BJ (cell line): ENCODE data around the gene DENND2A. TPM values are rescaled to one million over a fixed set of nuclear protein-coding genes. Genes with fewer than 3 reads are reported as not detected.

Source experiments
- CTCF ChIA-PET: fragments of 350-600 bp; formaldehyde crosslinking; extraction: SDS; loops from one replicate; lab custom pipeline; 2021; ENCODE audit warnings: antibody characterized with exemption, inconsistent platforms; lab: Yijun Ruan, JAX
- POLR2A ChIA-PET: fragments of 300-600 bp; sonication (Branson Sonifier 250); formaldehyde crosslinking; extraction: SDS; loops from one replicate; lab custom pipeline; 2021; ENCODE audit warnings: antibody characterized with exemption; lab: Charles Lee
- DNase-seq: peaks from one replicate; pipeline ENCODE4 v3.0.0-alpha.2; 2011; ENCODE audit warnings: low read depth
- H3K27me3 ChIP-seq: 2 replicates; pipeline ENCODE4 v1.6.0; 2011; ENCODE audit warnings: low read length; ENCODE audit not compliant: control insufficient read depth, insufficient read depth
- H3K36me3 ChIP-seq: 2 replicates; pipeline ENCODE4 v1.5.1; 2011; ENCODE audit warnings: low read length; ENCODE audit not compliant: control insufficient read depth, insufficient read depth
- H3K4me3 ChIP-seq: 2 replicates; pipeline ENCODE4 v1.5.1; 2011; ENCODE audit warnings: low read depth, mild to moderate bottlenecking, control low read depth, low read length
- CTCF ChIP-seq: IDR thresholded peaks from 2 replicates; pipeline ENCODE4 v1.5.1; 2011; ENCODE audit warnings: low read depth, mild to moderate bottlenecking, control low read depth, inconsistent platforms, low read length, moderate library complexity; ENCODE audit not compliant: insufficient read depth
- polyA plus RNA-seq: library from polyadenylated mRNA; depleted of rRNA; stranded (reverse); fragments of >200 nt; gene quantifications from 2 replicates; pipeline ENCODE4 v1.2.3, GENCODE V29; 2011

Gene DENND2A
- polyA plus RNA-seq, 1 experiment = 3.3 TPM

- H3K27me3 ChIP-seq = peaks cover 10% of the 10 kb centered on the region
- no peak for DNase-seq
- no peaks in the 10 kb centered on the region for H3K36me3 ChIP-seq
- CTCF ChIA-PET = no interaction called here
- POLR2A ChIA-PET = no interaction called here
- TF ChIP-seq CTCF = no peak
- H3K4me3 ChIP-seq = no peak overlapping the region
These were observed 155.6 kb downstream of the DENND2A start for GRCh38 chr7:140484951-140485499.

GRCh38 chr7:140484479-140484878 lies 156.1 kb downstream of the DENND2A start:
- ChIA-PET CTCF (no interaction called here), POLR2A (no interaction called here)
- Histone ChIP-seq H3K36me3 (no peaks in the 10 kb centered on the region), H3K27me3 (peaks cover 10% of the 10 kb centered on the region), H3K4me3 (no peak overlapping the region)
- no peak for DNase-seq
- no peak for TF ChIP-seq CTCF

GRCh38 chr7:140479739-140480084 lies 160.9 kb downstream of the DENND2A start:
- peaks cover 5% of the 10 kb centered on the region for H3K27me3 ChIP-seq
- ChIA-PET POLR2A (no interaction called here), CTCF (interaction anchor here (0.5 kb wide), 1 partner anchor 39 kb away, joined by 3 read pairs; no protein-coding TSS in a partner anchor)
- DNase-seq = no peak
- no peak for TF ChIP-seq CTCF
- H3K36me3 ChIP-seq = no peaks in the 10 kb centered on the region
- peak overlapping the region; percentile 98 for H3K4me3 ChIP-seq

GRCh38 chr7:140479062-140479738 lies 161.4 kb downstream of the DENND2A start, which contains the start of gene MKRN1:
MKRN1 (minus strand) TSS chr7:140479505; CDS start chr7:140479344, 161 bp downstream.
- peak; percentile 66 for DNase-seq
- TF ChIP-seq CTCF = no peak
- CTCF ChIA-PET = interaction anchor here (0.5 kb wide), 1 partner anchor 40 kb away, joined by 3 read pairs; no protein-coding TSS in a partner anchor
- H3K27me3 ChIP-seq = peaks cover 3% of the 10 kb centered on the region; the same call in 1 of the 2 replicates
- peak within 1 kb of the TSS; percentile 98 for H3K4me3 ChIP-seq
- POLR2A ChIA-PET = no interaction called here
- no peaks in the 10 kb centered on the region for H3K36me3 ChIP-seq

GRCh38 chr7:140478246-140479061 lies 162.2 kb downstream of the DENND2A start:
- DNase-seq = no peak
- ChIA-PET CTCF (interaction anchor here (0.7 to 1.6 kb wide), 4 partner anchors 13 to 178 kb away, joined by 3 to 4 read pairs (median 4); no protein-coding TSS in a partner anchor), POLR2A (interaction anchor here (0.6 kb wide), 1 partner anchor 91 kb away, joined by 3 read pairs; no protein-coding TSS in a partner anchor)
- Histone ChIP-seq H3K4me3 (peak overlapping the region; percentile 98), H3K27me3 (no peaks in the 10 kb centered on the region), H3K36me3 (no peaks in the 10 kb centered on the region)
- TF ChIP-seq CTCF = no peak
